SK-N-SH (cell line): ENCODE results near the gene GLI2. TPM values are rescaled to one million over a fixed set of nuclear protein-coding genes. Genes with fewer than 3 reads are reported as not detected.

Source experiments
- CTCF ChIA-PET: fragments of 300-600, 350-600 bp; formaldehyde crosslinking; extraction: SDS; loops from one replicate; lab custom pipeline; 2021; lab: Yijun Ruan, JAX
- POLR2A ChIA-PET: fragments of 350-600 bp; sonication (Branson Sonifier 250); formaldehyde crosslinking; extraction: SDS; loops from one replicate; lab custom pipeline; 2020; ENCODE audit warnings: antibody characterized with exemption, inconsistent platforms; lab: Yijun Ruan, JAX
- DNase-seq: peaks from one replicate; pipeline ENCODE4 v3.0.0; 2012
- H2AFZ ChIP-seq: fragments of 200-600 bp; sonication (generic); 2 replicates; pipeline ENCODE4 v1.8.1; 2016; ENCODE audit warnings: antibody characterized with exemption, mild to moderate bottlenecking, low read depth
- H3F3A ChIP-seq: fragments of 200-600 bp; sonication (generic); replicated peaks from 2 replicates; pipeline ENCODE3; 2016; ENCODE audit warnings: antibody characterized with exemption, mild to moderate bottlenecking; ENCODE audit not compliant: insufficient read depth
- H3K27ac ChIP-seq, 2 experiments: fragments of 200-500 bp in 1 of 2; fragments of 200-600 bp in 1 of 2; sonication (Bioruptor generic) in 1 of 2; sonication (generic), shearing (Covaris generic) in 1 of 2; 2 replicates each; pipeline versions ENCODE4 v1.5.1 to v1.6.1; 2014 to 2016; ENCODE audit warnings: low read depth in 2 of 2, inconsistent platforms in 1 of 2, low read length in 1 of 2, mild to moderate bottlenecking in 1 of 2, mixed read lengths in 1 of 2
- H3K27me3 ChIP-seq: fragments of 200-600 bp; sonication (generic), shearing (Covaris generic); 2 replicates; pipeline ENCODE4 v1.6.1; 2016; ENCODE audit warnings: mixed run types; ENCODE audit not compliant: insufficient read depth
- H3K36me3 ChIP-seq, 2 experiments: fragments of 200-500 bp in 1 of 2; fragments of 200-600 bp in 1 of 2; sonication (Bioruptor generic) in 1 of 2; sonication (generic) in 1 of 2; replicated peaks in 1 of 2; 2 replicates each; pipeline versions ENCODE3 to v1.5.1; 2014 to 2016; ENCODE audit warnings: low read length in 1 of 2, mild to moderate bottlenecking in 1 of 2; ENCODE audit not compliant: insufficient read depth in 2 of 2, control insufficient read depth in 1 of 2
- H3K4me1 ChIP-seq, 2 experiments: fragments of 200-500 bp in 1 of 2; fragments of 200-600 bp in 1 of 2; sonication (Bioruptor generic) in 1 of 2; sonication (generic), shearing (Covaris generic) in 1 of 2; 2 replicates each; pipeline versions ENCODE4 v1.5.1 to v1.6.1; 2014 to 2016; ENCODE audit warnings: low read depth in 1 of 2, low read length in 1 of 2, mixed run types in 1 of 2; ENCODE audit not compliant: insufficient read depth in 2 of 2, control insufficient read depth in 1 of 2
- H3K4me2 ChIP-seq: fragments of 200-600 bp; sonication (generic), shearing (Covaris generic); 2 replicates; pipeline ENCODE4 v1.6.1; 2017; ENCODE audit warnings: mixed run types
- H3K4me3 ChIP-seq, 2 experiments: fragments of 200-500 bp in 1 of 2; fragments of 200-600 bp in 1 of 2; sonication (Bioruptor generic) in 1 of 2; sonication (generic), shearing (Covaris generic) in 1 of 2; 2 replicates each; pipeline versions ENCODE4 v1.5.1 to v1.8.1; 2014 to 2016; ENCODE audit warnings: low read depth in 2 of 2, inconsistent platforms in 1 of 2, low read length in 1 of 2, mild to moderate bottlenecking in 1 of 2, mixed read lengths in 1 of 2, moderate library complexity in 1 of 2
- H3K79me2 ChIP-seq: fragments of 200-600 bp; sonication (generic); 2 replicates; pipeline ENCODE4 v1.8.1; 2017; ENCODE audit warnings: mild to moderate bottlenecking; ENCODE audit not compliant: insufficient read depth
- H3K9ac ChIP-seq: fragments of 200-600 bp; sonication (generic); 2 replicates; pipeline ENCODE4 v1.6.1; 2017; ENCODE audit warnings: mixed run types
- H3K9me2 ChIP-seq: fragments of 200-600 bp; sonication (generic); 2 replicates; pipeline ENCODE4 v1.6.1; 2017; ENCODE audit warnings: mixed run types
- H3K9me3 ChIP-seq: fragments of 200-600 bp; sonication (generic); 2 replicates; pipeline ENCODE4 v1.6.1; 2017; ENCODE audit warnings: mixed run types, mild to moderate bottlenecking, moderate library complexity
- H4K20me1 ChIP-seq: fragments of 200-600 bp; sonication (generic); 2 replicates; pipeline ENCODE4 v1.6.1; 2017; ENCODE audit warnings: mild to moderate bottlenecking, mixed run types; ENCODE audit not compliant: insufficient read depth
- EP300 ChIP-seq, 2 experiments: IDR thresholded peaks; 2 replicates each; pipeline versions ENCODE4 v1.4.0 to v1.6.1; 2012; ENCODE audit warnings: borderline replicate concordance in 1 of 2, low read depth in 1 of 2, low read length in 1 of 2
- EZH2phosphoT487 ChIP-seq: fragments of 200-600 bp; sonication (generic); IDR thresholded peaks from 2 replicates; pipeline ENCODE4 v1.6.1; 2017; ENCODE audit warnings: low read depth, mixed run types, mild to moderate bottlenecking, antibody characterized with exemption, moderate library complexity, borderline replicate concordance
- FOXJ3 ChIP-seq: sonication (generic); formaldehyde crosslinking; IDR thresholded peaks from 2 replicates; pipeline ENCODE4 v1.5.1; 2020; ENCODE audit warnings: mild to moderate bottlenecking, missing genetic modification reagents
- IRF3 ChIP-seq: fragments of 150-350 bp; IDR thresholded peaks from 2 replicates; pipeline ENCODE4 v1.6.1; 2016; ENCODE audit warnings: mild to moderate bottlenecking, low read depth, low read length
- MAX ChIP-seq: IDR thresholded peaks from 2 replicates; pipeline ENCODE4 v1.4.0; 2012; ENCODE audit warnings: low read depth
- NRF1 ChIP-seq: IDR thresholded peaks from 2 replicates; pipeline ENCODE4 v1.6.1; 2012; ENCODE audit warnings: low read depth, mild to moderate bottlenecking, low read length
- POLR2AphosphoS5 ChIP-seq: IDR thresholded peaks from 2 replicates; pipeline ENCODE4 v1.6.1; 2012; ENCODE audit warnings: low read depth, low read length
- RAD21 ChIP-seq: IDR thresholded peaks from 2 replicates; pipeline ENCODE4 v1.6.1; 2012; ENCODE audit warnings: mild to moderate bottlenecking, low read length
- RCOR1 ChIP-seq: fragments of 150-350 bp; IDR thresholded peaks from 2 replicates; pipeline ENCODE4 v1.6.1; 2017; ENCODE audit warnings: antibody characterized with exemption, low read length
- RXRA ChIP-seq: IDR thresholded peaks from 2 replicates; pipeline ENCODE4 v1.4.0; 2012; ENCODE audit warnings: low read depth, mild to moderate bottlenecking, borderline replicate concordance
- SMC3 ChIP-seq: IDR thresholded peaks from 2 replicates; pipeline ENCODE4 v1.6.1; 2012; ENCODE audit warnings: low read depth, low read length, improper control_type of control experiment
- TAF1 ChIP-seq: IDR thresholded peaks from 2 replicates; pipeline ENCODE4 v1.6.1; 2012; ENCODE audit warnings: low read depth, mild to moderate bottlenecking, low read length, moderate library complexity, borderline replicate concordance
- TEAD4 ChIP-seq: IDR thresholded peaks from 2 replicates; pipeline ENCODE4 v1.4.0; 2012; ENCODE audit warnings: mild to moderate bottlenecking, borderline replicate concordance; ENCODE audit not compliant: insufficient read depth
- USF2 ChIP-seq: fragments of 150-350 bp; IDR thresholded peaks from 2 replicates; pipeline ENCODE4 v1.6.1; 2017; ENCODE audit warnings: antibody characterized with exemption, low read length, low read depth, borderline replicate concordance
- WGBS: methylation state at CpG from one replicate; pipeline ENCODE4 v1.1.6; 2017; ENCODE audit warnings: low lambda C conversion rate; 5-methylcytosine and 5-hydroxymethylcytosine counted together
- polyA plus RNA-seq, 3 experiments: library from polyadenylated mRNA; depleted of rRNA; stranded (reverse); fragments of >200 nt; gene quantifications; 2 replicates each; pipeline ENCODE4 v1.2.3, GENCODE V29; 2012
- TF ChIP-seq, protein P1 (sequence below): fragments of 200-600 bp; sonication (generic); IDR thresholded peaks from 2 replicates; pipeline ENCODE4 v1.6.1; 2017; ENCODE audit warnings: antibody characterized with exemption, mild to moderate bottlenecking, moderate library complexity

The GLI2 gene
- polyA plus RNA-seq, 1 of the 3 experiments (the other 2 are of a cell fraction), result 3.4 TPM

GRCh38 chr2:120743657-120744056 lies 8.0 kb downstream of the GLI2 start:
- no peak overlapping the region for H3K9ac ChIP-seq
- no peak overlapping the region for H2AFZ ChIP-seq
- H3F3A ChIP-seq, result no peaks in the 10 kb centered on the region
- ChIA-PET CTCF (interaction anchor here (1.2 kb wide), 1 partner anchor 351 kb away, joined by 3 read pairs; no protein-coding TSS in a partner anchor), POLR2A (no interaction called here)
- no peaks in the 10 kb centered on the region for H3K9me3 ChIP-seq
- TF ChIP-seq NRF1 (no peak), EP300 (IDR thresholded peaks at IDR 0.05; ENCODE audit: borderline replicate concordance in 1 of 2, low read depth in 1 of 2, low read length in 1 of 2) (no peak), SMC3 (no peak), TAF1 (no peak), TEAD4 (no peak), RAD21 (no peak), USF2 (no peak), MAX (no peak), RXRA (no peak), EZH2phosphoT487 (no peak), IRF3 (no peak), FOXJ3 (CRISPR knock-in tag) (no peak), POLR2AphosphoS5 (no peak), RCOR1 (no peak)
- TF ChIP-seq, protein P1, sequence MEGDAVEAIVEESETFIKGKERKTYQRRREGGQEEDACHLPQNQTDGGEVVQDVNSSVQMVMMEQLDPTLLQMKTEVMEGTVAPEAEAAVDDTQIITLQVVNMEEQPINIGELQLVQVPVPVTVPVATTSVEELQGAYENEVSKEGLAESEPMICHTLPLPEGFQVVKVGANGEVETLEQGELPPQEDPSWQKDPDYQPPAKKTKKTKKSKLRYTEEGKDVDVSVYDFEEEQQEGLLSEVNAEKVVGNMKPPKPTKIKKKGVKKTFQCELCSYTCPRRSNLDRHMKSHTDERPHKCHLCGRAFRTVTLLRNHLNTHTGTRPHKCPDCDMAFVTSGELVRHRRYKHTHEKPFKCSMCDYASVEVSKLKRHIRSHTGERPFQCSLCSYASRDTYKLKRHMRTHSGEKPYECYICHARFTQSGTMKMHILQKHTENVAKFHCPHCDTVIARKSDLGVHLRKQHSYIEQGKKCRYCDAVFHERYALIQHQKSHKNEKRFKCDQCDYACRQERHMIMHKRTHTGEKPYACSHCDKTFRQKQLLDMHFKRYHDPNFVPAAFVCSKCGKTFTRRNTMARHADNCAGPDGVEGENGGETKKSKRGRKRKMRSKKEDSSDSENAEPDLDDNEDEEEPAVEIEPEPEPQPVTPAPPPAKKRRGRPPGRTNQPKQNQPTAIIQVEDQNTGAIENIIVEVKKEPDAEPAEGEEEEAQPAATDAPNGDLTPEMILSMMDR, result no peak
- no peak for DNase-seq
- H3K27me3 ChIP-seq, result no peaks in the 10 kb centered on the region
- WGBS, result 96% methylated on average over 3 of the region's 5 CpGs
- H3K4me1 ChIP-seq, result peaks cover 0 to 16% of the 10 kb centered on the region in 2 experiments; a peak in 1 of 4 replicates
- no peak overlapping the region for H3K4me2 ChIP-seq
- no peaks in the 10 kb centered on the region for H3K36me3 ChIP-seq
- H3K9me2 ChIP-seq, result no peaks in the 10 kb centered on the region
- peaks cover 96% of the 10 kb centered on the region for H3K79me2 ChIP-seq
- H4K20me1 ChIP-seq, result peaks cover 62% of the 10 kb centered on the region
- H3K27ac ChIP-seq, result no peak overlapping the region
- H3K4me3 ChIP-seq, result no peak overlapping the region
